Neural cell (in vitro differentiated cells): Measurements from ENCODE around the gene TRABD2A. TPM values are rescaled to one million over a fixed set of nuclear protein-coding genes. Genes with fewer than 3 reads are reported as not detected.
"Not testable (repeated sequence)": the region's sequence is repeated elsewhere in the genome, so short reads cannot be mapped to it uniquely, and the experiment has no call there.

Source experiments
- H2AFZ ChIP-seq: fragments of 200-600, 300-800 bp; sonication (generic), shearing (Covaris generic); 2 replicates; pipeline ENCODE4 v1.6.0; 2014; ENCODE audit warnings: low read depth, mild to moderate bottlenecking, antibody characterized with exemption, low read length, moderate library complexity
- H3F3A ChIP-seq: fragments of 200-600 bp; shearing (Covaris generic); 2 replicates; pipeline ENCODE4 v1.6.1; 2016; ENCODE audit warnings: mild to moderate bottlenecking, moderate library complexity, mixed read lengths, antibody characterized with exemption, low read length; ENCODE audit not compliant: insufficient read depth, poor library complexity, severe bottlenecking
- H3K27ac ChIP-seq: fragments of 200-600, 300-800 bp; sonication (generic), shearing (Covaris generic); 2 replicates; pipeline ENCODE4 v1.5.1; 2014; ENCODE audit warnings: mild to moderate bottlenecking, low read length, moderate library complexity
- H3K27me3 ChIP-seq: fragments of 300-800, 200-600 bp; sonication (generic), shearing (Covaris generic); 2 replicates; pipeline ENCODE4 v1.6.0; 2014; ENCODE audit warnings: mild to moderate bottlenecking, low read depth, low read length, moderate library complexity; ENCODE audit not compliant: insufficient read depth
- H3K36me3 ChIP-seq: fragments of 300-800, 200-600 bp; sonication (generic), shearing (Covaris generic); 2 replicates; pipeline ENCODE4 v1.5.1; 2014; ENCODE audit warnings: mild to moderate bottlenecking, antibody characterized with exemption, low read length, moderate library complexity; ENCODE audit not compliant: insufficient read depth
- H3K4me2 ChIP-seq: fragments of 300-800, 200-600 bp; sonication (generic), shearing (Covaris generic); 2 replicates; pipeline ENCODE4 v1.6.0; 2014; ENCODE audit warnings: mild to moderate bottlenecking, low read length
- H3K4me3 ChIP-seq: fragments of 300-800, 200-600 bp; sonication (generic), shearing (Covaris generic); 2 replicates; pipeline ENCODE4 v1.5.1; 2014; ENCODE audit warnings: mild to moderate bottlenecking, low read length, moderate library complexity
- H3K79me2 ChIP-seq: fragments of 200-600 bp; shearing (Covaris generic); replicated peaks from 2 replicates; pipeline ENCODE4 v1.6.0; 2014; ENCODE audit warnings: mild to moderate bottlenecking, low read length, moderate library complexity; ENCODE audit not compliant: insufficient read depth
- H3K9ac ChIP-seq: fragments of 300-800, 200-600 bp; sonication (generic), shearing (Covaris generic); 2 replicates; pipeline ENCODE4 v1.6.1; 2016; ENCODE audit warnings: mild to moderate bottlenecking, low read length, mixed read lengths
- H3K9me2 ChIP-seq: fragments of 200-600 bp; shearing (Covaris generic); 2 replicates; pipeline ENCODE4 v1.6.1; 2016; ENCODE audit warnings: mild to moderate bottlenecking, low read length, mixed read lengths; ENCODE audit not compliant: insufficient read depth
- H3K9me3 ChIP-seq: fragments of 200-600, 300-800 bp; sonication (generic), shearing (Covaris generic); 2 replicates; pipeline ENCODE4 v1.6.1; 2016; ENCODE audit warnings: mild to moderate bottlenecking, mixed run types, low read length, moderate library complexity, mixed read lengths
- H4K20me1 ChIP-seq: fragments of 200-600 bp; shearing (Covaris generic); 2 replicates; pipeline ENCODE4 v1.6.1; 2016; ENCODE audit warnings: mild to moderate bottlenecking, mixed run types; ENCODE audit not compliant: insufficient read depth
- RAD21 ChIP-seq: fragments of 450-650 bp; conservative IDR thresholded peaks from 2 replicates; pipeline ENCODE4 v1.6.1; 2014; ENCODE audit warnings: antibody characterized with exemption, mild to moderate bottlenecking, moderate library complexity
- polyA plus RNA-seq: library from polyadenylated mRNA; depleted of rRNA; stranded (reverse); fragments of >200 nt; gene quantifications from 2 replicates; pipeline ENCODE4 v1.2.3, GENCODE V29; 2014

Gene TRABD2A
- polyA plus RNA-seq, 1 donor from 2014 or later, result 0.17 TPM

GRCh38 chr2:84776011-84776410 lies 104.9 kb downstream of the TRABD2A start:
- TF ChIP-seq RAD21, result no peak
- H3K27ac ChIP-seq, result no peak overlapping the region

GRCh38 chr2:84773562-84773961 lies 107.3 kb downstream of the TRABD2A start:
- H3K9me3 ChIP-seq, H3K27ac ChIP-seq, H3K4me2 ChIP-seq, H3K4me3 ChIP-seq, H3K79me2 ChIP-seq, H3K9me2 ChIP-seq, H2AFZ ChIP-seq, H3K36me3 ChIP-seq, H3K27me3 ChIP-seq, H3F3A ChIP-seq, H4K20me1 ChIP-seq, H3K9ac ChIP-seq: not testable (repeated sequence)

More at GRCh38 chr2:84776011-84776410, 104.9 kb downstream of the TRABD2A start:
- no peaks in the 10 kb centered on the region for H3K36me3 ChIP-seq
- no peaks in the 10 kb centered on the region for H4K20me1 ChIP-seq
- no peaks in the 10 kb centered on the region for H3F3A ChIP-seq
- no peaks in the 10 kb centered on the region for H3K9me3 ChIP-seq
- H3K79me2 ChIP-seq, result no peaks in the 10 kb centered on the region
- no peak overlapping the region for H3K4me2 ChIP-seq
- no peak overlapping the region for H2AFZ ChIP-seq
- no peaks in the 10 kb centered on the region for H3K27me3 ChIP-seq
- H3K9me2 ChIP-seq, result no peaks in the 10 kb centered on the region
- no peak overlapping the region for H3K9ac ChIP-seq
- no peak overlapping the region for H3K4me3 ChIP-seq

Other genes starting within 250 kb of the TRABD2A start
- gene TMSB10, start 24.6 kb upstream of the TRABD2A start, polyA plus RNA-seq, result 14,494 and 15,324 TPM in 2 replicates
- gene KCMF1, start 90.1 kb upstream of the TRABD2A start, polyA plus RNA-seq, result 43.3 and 52.4 TPM in 2 replicates